22Rv1 (cell line): ENCODE measurements around the gene PBX1.

ENCODE experiments used
- H3K27ac ChIP-seq: fragments of 450-650 bp; 2 replicates; pipeline ENCODE4 v1.5.1; 2017
- CTCF ChIP-seq: fragments of 450-650 bp; IDR thresholded peaks from 2 replicates; pipeline ENCODE4 v1.5.1; 2017; ENCODE audit warnings: mild to moderate bottlenecking
- ZFX ChIP-seq: fragments of 450-650 bp; IDR thresholded peaks from 2 replicates; pipeline ENCODE4 v1.6.1; 2017; ENCODE audit warnings: antibody characterized with exemption, borderline replicate concordance

Gene PBX1

GRCh38 chr1:164796916-164797315, 237.9 kb downstream of the PBX1 start:
- no peak overlapping the region for H3K27ac ChIP-seq
- TF ChIP-seq ZFX = no peak
- TF ChIP-seq CTCF = no peak

GRCh38 chr1:164801246-164801731, 242.3 kb downstream of the PBX1 start:
- no peak for TF ChIP-seq CTCF
- no peak for TF ChIP-seq ZFX
- H3K27ac ChIP-seq = no peak overlapping the region

- no peak for TF ChIP-seq CTCF
- no peak for TF ChIP-seq ZFX
- no peak overlapping the region for H3K27ac ChIP-seq
Observed at GRCh38 chr1:164801791-164802502, 243.0 kb downstream of the PBX1 start.

- no peak for TF ChIP-seq ZFX
- no peak for TF ChIP-seq CTCF
- no peak overlapping the region for H3K27ac ChIP-seq
Observed at GRCh38 chr1:164802529-164803282, 243.7 kb downstream of the PBX1 start.

- TF ChIP-seq CTCF (no peak), ZFX (no peak)
- H3K27ac ChIP-seq = no peak overlapping the region
Observed at GRCh38 chr1:164803366-164803765, 244.4 kb downstream of the PBX1 start.

- TF ChIP-seq ZFX = no peak
- no peak for TF ChIP-seq CTCF
- H3K27ac ChIP-seq = no peak overlapping the region
Observed at GRCh38 chr1:164804366-164804765, 245.4 kb downstream of the PBX1 start.

- no peak overlapping the region for H3K27ac ChIP-seq
- TF ChIP-seq ZFX (no peak), CTCF (no peak)
Observed at GRCh38 chr1:164805399-164805798, 246.4 kb downstream of the PBX1 start.
